Mammary epithelial cell (primary cell): Measurements from ENCODE around the gene DCHS2.

Experiments
- EZH2 ChIP-seq: IDR thresholded peaks from 2 replicates; pipeline ENCODE4 v1.6.1; 2012; ENCODE audit warnings: low read length, inconsistent platforms, borderline replicate concordance
- TF ChIP-seq, protein P1 (sequence below), 2 donors: IDR thresholded peaks in 1 of 2; conservative IDR thresholded peaks in 1 of 2; 2 replicates each; pipeline ENCODE4 v1.5.1; 2011 to 2012; ENCODE audit warnings: inconsistent platforms in 2 of 2, low read length in 2 of 2, mild to moderate bottlenecking in 2 of 2, control low read depth in 1 of 2, low read depth in 1 of 2; ENCODE audit not compliant: insufficient read depth in 1 of 2; ENCODE audit errors: extremely low read depth in 1 of 2

DNA sequence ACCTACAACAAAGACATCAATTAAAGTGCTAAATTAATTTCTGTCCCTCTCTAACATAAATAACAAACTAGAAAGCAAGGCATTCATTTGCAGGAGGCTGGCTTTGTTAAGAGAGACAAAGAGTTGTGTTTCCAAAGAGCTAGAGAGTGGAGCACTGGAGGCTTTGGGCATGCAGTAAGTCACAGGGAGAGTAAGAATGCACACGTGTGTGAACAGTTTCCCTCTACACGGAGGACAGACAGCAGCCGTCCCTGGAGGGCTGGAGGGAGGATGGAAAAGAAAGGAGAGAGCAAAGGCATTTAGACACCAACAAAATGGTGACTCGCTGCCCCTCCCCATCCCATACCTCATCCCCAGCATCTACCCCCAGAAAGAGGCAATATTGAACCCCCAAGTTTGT lies 20.4 kb upstream of the DCHS2 start:
- TF ChIP-seq, protein P1, sequence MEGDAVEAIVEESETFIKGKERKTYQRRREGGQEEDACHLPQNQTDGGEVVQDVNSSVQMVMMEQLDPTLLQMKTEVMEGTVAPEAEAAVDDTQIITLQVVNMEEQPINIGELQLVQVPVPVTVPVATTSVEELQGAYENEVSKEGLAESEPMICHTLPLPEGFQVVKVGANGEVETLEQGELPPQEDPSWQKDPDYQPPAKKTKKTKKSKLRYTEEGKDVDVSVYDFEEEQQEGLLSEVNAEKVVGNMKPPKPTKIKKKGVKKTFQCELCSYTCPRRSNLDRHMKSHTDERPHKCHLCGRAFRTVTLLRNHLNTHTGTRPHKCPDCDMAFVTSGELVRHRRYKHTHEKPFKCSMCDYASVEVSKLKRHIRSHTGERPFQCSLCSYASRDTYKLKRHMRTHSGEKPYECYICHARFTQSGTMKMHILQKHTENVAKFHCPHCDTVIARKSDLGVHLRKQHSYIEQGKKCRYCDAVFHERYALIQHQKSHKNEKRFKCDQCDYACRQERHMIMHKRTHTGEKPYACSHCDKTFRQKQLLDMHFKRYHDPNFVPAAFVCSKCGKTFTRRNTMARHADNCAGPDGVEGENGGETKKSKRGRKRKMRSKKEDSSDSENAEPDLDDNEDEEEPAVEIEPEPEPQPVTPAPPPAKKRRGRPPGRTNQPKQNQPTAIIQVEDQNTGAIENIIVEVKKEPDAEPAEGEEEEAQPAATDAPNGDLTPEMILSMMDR (conservative IDR thresholded peaks at IDR 0.05 in 1 of 2, IDR thresholded peaks at IDR 0.05 in 1 of 2; ENCODE audit: extremely low read depth in 1 of 2, insufficient read depth in 1 of 2, low read depth in 1 of 2, low read length in 2 of 2) = no peak
- no peak for TF ChIP-seq EZH2
